Kidney (tissue), 14 donors: ENCODE measurements around the gene RGS2. TPM values are rescaled to one million over a fixed set of nuclear protein-coding genes. Genes with fewer than 3 reads are reported as not detected.

Experiments used
- DNase-seq, 5 donors: peaks; one replicate each; pipeline ENCODE4 v3.0.0-alpha.2; 2013 to 2020
- FAIRE-seq: peaks from 2 replicates; lab custom pipeline; 2012; peaks lifted over from hg19 to GRCh38; lab: Jason Lieb, UNC
- H3K27ac ChIP-seq, 2 donors: one replicate each; pipeline ENCODE4 v1.7.0; 2013; ENCODE audit warnings: low read depth in 2 of 2, low read length in 2 of 2, inconsistent platforms in 1 of 2
- H3K27me3 ChIP-seq: one replicate; pipeline ENCODE4 v1.7.1; 2013; ENCODE audit warnings: low read length, inconsistent platforms; ENCODE audit not compliant: control insufficient read depth, insufficient read depth
- H3K36me3 ChIP-seq, 3 donors: one replicate each; pipeline versions ENCODE4 v1.7.0 to v1.7.1; 2013; ENCODE audit warnings: low read length in 3 of 3, control low read depth in 1 of 3, inconsistent platforms in 1 of 3; ENCODE audit not compliant: insufficient read depth in 3 of 3, control insufficient read depth in 2 of 3
- H3K4me1 ChIP-seq, 3 donors: one replicate each; pipeline versions ENCODE4 v1.7.0 to v1.7.1; 2013; ENCODE audit warnings: low read length in 3 of 3, inconsistent platforms in 1 of 3, low read depth in 1 of 3; ENCODE audit not compliant: control insufficient read depth in 2 of 3, insufficient read depth in 2 of 3
- H3K4me3 ChIP-seq, 3 donors: one replicate each; pipeline versions ENCODE4 v1.7.0 to v1.8.1; 2013; ENCODE audit warnings: low read length in 3 of 3, control low read depth in 1 of 3, inconsistent platforms in 1 of 3
- H3K9ac ChIP-seq, 3 donors: one replicate each; pipeline versions ENCODE4 v1.7.0 to v1.7.1; 2013; ENCODE audit warnings: low read length in 3 of 3, control low read depth in 1 of 3, inconsistent platforms in 1 of 3
- H3K9me3 ChIP-seq, 3 donors: one replicate each; pipeline versions ENCODE4 v1.7.0 to v1.7.1; 2013; ENCODE audit warnings: low read length in 3 of 3, control low read depth in 1 of 3, inconsistent platforms in 1 of 3; ENCODE audit not compliant: control insufficient read depth in 2 of 3, insufficient read depth in 1 of 3
- intact Hi-C: fragments of 100-400 bp; cut with DNase I; formaldehyde crosslinking; loops from one replicate; pipeline ENCODE4 v1.11.1; 2022
- polyA plus RNA-seq: library from polyadenylated mRNA; stranded (reverse); fragments of 350-450 nt; fragmentation: Illumina TruSeq; extraction: RNeasy Lipid Tissue Mini Kit (QIAGEN cat#74804); gene quantifications from one replicate; pipeline ENCODE4 v1.2.3, GENCODE V29; 2014; ENCODE audit warnings: low read depth, low replicate concordance; ENCODE audit not compliant: insufficient read depth
- total RNA-seq: library from RNA; stranded (reverse); fragmentation: NEBNext Ultra II Directional; extraction: Animal tissue kit (Norgen Biotek cat#: 25700); gene quantifications from one replicate; pipeline ENCODE4 v1.2.1, GENCODE V29; 2021
- TF ChIP-seq, protein P1 (sequence below): IDR thresholded peaks from 3 replicates; pipeline ENCODE4 v1.5.1; 2012; ENCODE audit warnings: mild to moderate bottlenecking, moderate library complexity, borderline replicate concordance; ENCODE audit not compliant: insufficient read depth; ENCODE audit errors: extremely low read depth
- donor health status: control.
- donor health status: control.
- donor health status: control.
- donor health status: control.
- donor health status: control.
- donor health status: DM: yes; HTN: yes; CAD: no.
- donor health status: Normal renal cell carcinoma (clear cell type).

The RGS2 gene
- total and polyA plus RNA-seq, 2 donors from 2014 or later: 51.2 to 85.1 TPM

DNA sequence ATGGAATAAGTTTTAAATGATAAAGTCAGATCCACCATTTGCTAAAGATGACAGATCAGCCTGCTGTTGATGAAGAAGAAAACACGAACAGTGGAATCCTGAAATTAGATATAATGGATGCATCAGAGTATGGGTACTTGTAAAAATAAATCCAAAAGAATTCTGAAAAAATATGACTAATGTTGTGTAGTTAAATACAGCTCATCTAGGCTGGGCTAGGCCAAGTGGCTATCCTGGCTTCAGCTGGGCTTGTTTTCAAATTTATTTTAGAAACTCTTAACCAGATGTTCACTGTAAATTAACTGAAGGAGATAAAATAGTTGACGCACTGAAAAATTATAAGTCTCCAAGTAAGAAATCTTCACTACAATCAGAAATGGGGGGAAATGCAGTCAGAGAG is 7.4 kb upstream of the RGS2 start:
- FAIRE-seq (no peak), DNase-seq (no peak)
- intact Hi-C loops: loop anchor here (10.0 kb wide), 1 partner anchor 213 kb away; no protein-coding TSS in a partner anchor

DNA sequence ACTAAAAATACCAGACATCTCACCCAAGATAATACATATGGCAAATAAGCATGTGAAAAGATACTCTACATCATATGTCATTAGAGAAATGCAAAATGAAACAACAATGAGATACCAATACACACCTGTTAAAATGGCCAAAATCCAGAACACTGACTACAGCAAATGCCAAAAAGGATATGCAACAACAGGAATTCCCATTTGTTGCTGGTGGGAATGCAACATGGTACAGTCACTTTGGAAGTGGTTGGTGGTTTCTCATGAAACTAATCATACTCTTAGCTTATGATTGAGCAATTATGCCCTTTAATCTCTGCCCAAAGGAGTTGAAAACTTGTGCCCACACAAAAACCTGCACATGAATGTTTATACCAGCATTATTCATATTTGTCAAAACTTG is 6.4 kb upstream of the RGS2 start:
- no peak for FAIRE-seq
- Histone ChIP-seq H3K9ac (no peak overlapping the region), H3K9me3 (no peaks in the 10 kb centered on the region), H3K27ac (no peak overlapping the region), H3K36me3 (no peaks in the 10 kb centered on the region), H3K27me3 (no peaks in the 10 kb centered on the region), H3K4me3 (no peak overlapping the region), H3K4me1 (peaks cover 0 to 2% (median 0%) of the 10 kb centered on the region in 3 donors)
- intact Hi-C loops: loop anchor here (10.0 kb wide), 1 partner anchor 212 kb away; no protein-coding TSS in a partner anchor
- no peak for DNase-seq
- TF ChIP-seq, protein P1, sequence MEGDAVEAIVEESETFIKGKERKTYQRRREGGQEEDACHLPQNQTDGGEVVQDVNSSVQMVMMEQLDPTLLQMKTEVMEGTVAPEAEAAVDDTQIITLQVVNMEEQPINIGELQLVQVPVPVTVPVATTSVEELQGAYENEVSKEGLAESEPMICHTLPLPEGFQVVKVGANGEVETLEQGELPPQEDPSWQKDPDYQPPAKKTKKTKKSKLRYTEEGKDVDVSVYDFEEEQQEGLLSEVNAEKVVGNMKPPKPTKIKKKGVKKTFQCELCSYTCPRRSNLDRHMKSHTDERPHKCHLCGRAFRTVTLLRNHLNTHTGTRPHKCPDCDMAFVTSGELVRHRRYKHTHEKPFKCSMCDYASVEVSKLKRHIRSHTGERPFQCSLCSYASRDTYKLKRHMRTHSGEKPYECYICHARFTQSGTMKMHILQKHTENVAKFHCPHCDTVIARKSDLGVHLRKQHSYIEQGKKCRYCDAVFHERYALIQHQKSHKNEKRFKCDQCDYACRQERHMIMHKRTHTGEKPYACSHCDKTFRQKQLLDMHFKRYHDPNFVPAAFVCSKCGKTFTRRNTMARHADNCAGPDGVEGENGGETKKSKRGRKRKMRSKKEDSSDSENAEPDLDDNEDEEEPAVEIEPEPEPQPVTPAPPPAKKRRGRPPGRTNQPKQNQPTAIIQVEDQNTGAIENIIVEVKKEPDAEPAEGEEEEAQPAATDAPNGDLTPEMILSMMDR: no peak

More for the DNA sequence above, 7.4 kb upstream of the RGS2 start:
- H3K4me3 ChIP-seq: no peak overlapping the region
- H3K9me3 ChIP-seq: no peaks in the 10 kb centered on the region
- no peaks in the 10 kb centered on the region for H3K36me3 ChIP-seq
- no peak overlapping the region for H3K9ac ChIP-seq
- no peak overlapping the region for H3K27ac ChIP-seq
- H3K4me1 ChIP-seq: no peaks in the 10 kb centered on the region
- TF ChIP-seq, protein P1: no peak
- no peaks in the 10 kb centered on the region for H3K27me3 ChIP-seq

DNA sequence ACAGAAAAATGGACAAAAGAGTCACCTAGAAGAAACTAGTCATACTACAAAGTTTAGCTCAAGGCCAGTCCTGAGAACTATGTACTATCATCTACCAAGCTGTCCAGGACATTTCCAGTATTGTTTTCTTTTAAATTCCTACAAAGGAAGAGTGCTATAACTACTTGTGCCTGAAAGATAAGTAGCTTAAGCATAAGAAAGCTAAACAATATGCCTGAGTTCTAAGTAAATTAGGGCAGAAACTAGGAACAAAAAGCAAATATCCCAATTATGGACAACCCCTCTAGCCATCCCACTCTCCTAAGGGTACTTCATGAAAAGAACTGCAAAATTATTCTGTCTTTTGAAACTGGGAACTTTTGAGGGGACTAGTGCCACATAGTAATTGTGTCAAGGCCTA is 5.3 kb upstream of the RGS2 start:
- TF ChIP-seq, protein P1: no peak
- Histone ChIP-seq H3K9ac (no peak overlapping the region), H3K27ac (no peak overlapping the region), H3K36me3 (no peaks in the 10 kb centered on the region), H3K4me3 (no peak overlapping the region), H3K9me3 (no peaks in the 10 kb centered on the region), H3K27me3 (no peaks in the 10 kb centered on the region), H3K4me1 (peaks cover 0 to 7% (median 0%) of the 10 kb centered on the region in 3 donors)
- DNase-seq (no peak), FAIRE-seq (no peak)
- intact Hi-C loops: loop anchor here (10.0 kb wide), 1 partner anchor 211 kb away; no protein-coding TSS in a partner anchor
